ENCODE data around the gene VSIR. TPM values are rescaled to one million over a fixed set of nuclear protein-coding genes. Genes with fewer than 3 reads are reported as not detected.

VSIR gene
- total RNA-seq, 4 donors from 2014 or later, result 20.0 to 27.2 (median 21.3) TPM

DNA sequence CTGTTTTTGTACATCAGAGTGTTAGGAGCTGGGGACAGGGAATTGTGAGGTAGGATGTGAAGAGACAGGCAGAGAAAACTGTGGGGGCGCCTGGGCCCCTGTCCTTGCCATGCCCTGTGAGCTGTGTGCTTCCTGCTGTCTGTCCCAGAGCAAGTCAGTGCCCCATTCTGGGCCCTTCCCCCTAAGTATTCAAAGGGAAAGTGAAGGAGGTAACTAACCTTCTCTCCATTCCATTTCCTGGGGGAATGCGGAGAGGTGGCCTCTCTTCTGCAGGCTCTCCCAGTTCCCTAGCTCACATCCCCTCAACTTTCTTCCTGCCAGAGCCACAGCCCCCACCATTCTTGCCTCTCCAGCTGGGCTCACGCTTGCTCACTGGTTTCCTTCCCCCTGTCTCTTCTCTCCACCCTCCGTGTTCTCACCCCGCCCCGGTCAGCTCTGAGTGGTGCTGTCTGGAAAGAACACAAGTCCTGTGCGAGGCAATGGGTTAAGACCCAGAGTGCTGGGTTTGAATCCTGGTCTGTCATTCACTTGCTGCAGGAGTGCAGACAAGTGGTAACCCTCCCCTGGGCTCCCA lies 9.7 kb upstream of the VSIR start:
- no peak for DNase-seq
- Histone ChIP-seq H3K4me1 (no peaks in the 10 kb centered on the region), H3K27me3 (no peaks in the 10 kb centered on the region), H3K36me3 (no peaks in the 10 kb centered on the region), H3K4me3 (replicated peaks in 1 of 3) (no peak overlapping the region), H3K9me3 (no peaks in the 10 kb centered on the region), H3K27ac (no peak overlapping the region)
- WGBS, 2 donors, result 45 to 48% methylated on average over 7 of the region's 7 CpGs
- TF ChIP-seq POLR2A (IDR thresholded peaks at IDR 0.05), result no peak
- TF ChIP-seq CTCF (IDR thresholded peaks at IDR 0.05), result no peak
- intact Hi-C loops (cut with DNase I), result no loop called here

- H3K36me3 ChIP-seq, result no peaks in the 10 kb centered on the region
- H3K9me3 ChIP-seq, result no peaks in the 10 kb centered on the region
- DNase-seq, result no peak
- H3K4me3 ChIP-seq (replicated peaks in 1 of 3), result no peak overlapping the region
- intact Hi-C loops (cut with DNase I), result no loop called here
- WGBS, 2 donors, result 72 to 85% methylated on average over 6 of the region's 6 CpGs
- TF ChIP-seq POLR2A (IDR thresholded peaks at IDR 0.05) (no peak), CTCF (IDR thresholded peaks at IDR 0.05) (no peak)
- H3K27ac ChIP-seq, result no peak overlapping the region
- H3K27me3 ChIP-seq, result no peaks in the 10 kb centered on the region
- no peaks in the 10 kb centered on the region for H3K4me1 ChIP-seq
These were observed 9.0 kb upstream of the VSIR start for GRCh38 chr10:71782221-71782916.

GRCh38 chr10:71780719-71781118 lies 7.4 kb upstream of the VSIR start:
- Histone ChIP-seq H3K9me3 (no peaks in the 10 kb centered on the region), H3K4me1 (no peaks in the 10 kb centered on the region), H3K27ac (no peak overlapping the region), H3K27me3 (no peaks in the 10 kb centered on the region), H3K36me3 (no peaks in the 10 kb centered on the region), H3K4me3 (replicated peaks in 1 of 3) (no peak overlapping the region)
- intact Hi-C loops (cut with DNase I), result no loop called here
- TF ChIP-seq CTCF (IDR thresholded peaks at IDR 0.05), result no peak
- TF ChIP-seq POLR2A (IDR thresholded peaks at IDR 0.05), result no peak
- WGBS, 2 donors, result 89% methylated on average over 9 of the region's 9 CpGs
- DNase-seq, result no peak

DNA sequence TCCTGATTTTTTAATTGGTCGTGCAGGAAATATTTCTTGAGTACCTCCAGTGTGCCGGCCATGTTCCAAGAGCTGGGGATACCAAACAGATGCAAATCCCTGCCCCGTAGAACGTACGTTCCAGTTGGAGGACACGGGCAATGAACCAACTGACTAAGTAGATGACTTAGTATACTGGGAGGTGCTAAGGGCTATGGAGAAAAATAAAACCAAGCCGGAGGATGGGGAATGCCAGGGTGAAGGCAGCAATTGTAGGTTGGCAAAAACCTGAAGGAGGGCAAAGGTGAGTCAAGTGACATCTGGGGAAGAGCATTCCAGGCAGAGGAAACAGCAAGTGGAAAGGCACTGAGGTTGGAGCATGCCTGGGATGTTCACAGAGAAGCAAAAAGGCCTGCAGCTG lies 6.8 kb upstream of the VSIR start:
- Histone ChIP-seq H3K4me3 (replicated peaks in 1 of 3) (no peak overlapping the region), H3K4me1 (no peaks in the 10 kb centered on the region), H3K27ac (no peak overlapping the region), H3K36me3 (no peaks in the 10 kb centered on the region), H3K27me3 (no peaks in the 10 kb centered on the region), H3K9me3 (no peaks in the 10 kb centered on the region)
- TF ChIP-seq CTCF (IDR thresholded peaks at IDR 0.05), result no peak
- TF ChIP-seq POLR2A (IDR thresholded peaks at IDR 0.05), result no peak
- intact Hi-C loops (cut with DNase I), result no loop called here
- WGBS, 2 donors, result 83% methylated on average over 7 of the region's 7 CpGs
- DNase-seq, result no peak

DNA sequence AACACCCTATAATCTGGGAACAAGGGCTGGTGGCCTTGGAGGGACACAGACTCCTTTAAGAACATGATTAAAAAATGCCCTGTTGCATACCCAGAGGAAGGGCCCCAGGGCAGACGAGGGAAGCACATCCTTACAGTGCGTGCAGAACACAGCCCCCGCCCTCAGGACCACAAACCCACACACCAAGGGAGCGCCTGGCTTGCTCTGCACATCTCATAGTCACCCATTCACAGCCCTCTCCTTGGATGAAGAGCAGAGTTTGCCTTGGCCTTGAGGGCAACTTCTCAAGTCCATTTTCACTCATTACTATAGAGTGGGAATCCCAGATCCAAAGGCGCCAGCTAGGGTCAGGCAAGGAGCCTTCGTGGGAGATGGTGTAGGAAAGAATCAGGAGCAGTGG lies 6.3 kb upstream of the VSIR start:
- H3K4me1 ChIP-seq, result peaks cover 0 to 5% of the 10 kb centered on the region in 2 donors
- no peak for TF ChIP-seq CTCF (IDR thresholded peaks at IDR 0.05)
- no peak for TF ChIP-seq POLR2A (IDR thresholded peaks at IDR 0.05)
- intact Hi-C loops (cut with DNase I), result no loop called here
- DNase-seq, result no peak
- no peaks in the 10 kb centered on the region for H3K9me3 ChIP-seq
- no peaks in the 10 kb centered on the region for H3K36me3 ChIP-seq
- 90 to 96% methylated on average over 6 of the region's 6 CpGs for WGBS, 2 donors
- no peak overlapping the region for H3K4me3 ChIP-seq (replicated peaks in 1 of 3)
- no peak overlapping the region for H3K27ac ChIP-seq
- no peaks in the 10 kb centered on the region for H3K27me3 ChIP-seq
